ENCODE data around the gene TMEM243. TPM values are rescaled to one million over a fixed set of nuclear protein-coding genes. Genes with fewer than 3 reads are reported as not detected.
A peak's percentile ranks its signal among the peaks of the same experiment; 100 is the strongest.

TMEM243 gene
- total RNA-seq, 1 experiment from 2014 or later, result 158 TPM

DNA sequence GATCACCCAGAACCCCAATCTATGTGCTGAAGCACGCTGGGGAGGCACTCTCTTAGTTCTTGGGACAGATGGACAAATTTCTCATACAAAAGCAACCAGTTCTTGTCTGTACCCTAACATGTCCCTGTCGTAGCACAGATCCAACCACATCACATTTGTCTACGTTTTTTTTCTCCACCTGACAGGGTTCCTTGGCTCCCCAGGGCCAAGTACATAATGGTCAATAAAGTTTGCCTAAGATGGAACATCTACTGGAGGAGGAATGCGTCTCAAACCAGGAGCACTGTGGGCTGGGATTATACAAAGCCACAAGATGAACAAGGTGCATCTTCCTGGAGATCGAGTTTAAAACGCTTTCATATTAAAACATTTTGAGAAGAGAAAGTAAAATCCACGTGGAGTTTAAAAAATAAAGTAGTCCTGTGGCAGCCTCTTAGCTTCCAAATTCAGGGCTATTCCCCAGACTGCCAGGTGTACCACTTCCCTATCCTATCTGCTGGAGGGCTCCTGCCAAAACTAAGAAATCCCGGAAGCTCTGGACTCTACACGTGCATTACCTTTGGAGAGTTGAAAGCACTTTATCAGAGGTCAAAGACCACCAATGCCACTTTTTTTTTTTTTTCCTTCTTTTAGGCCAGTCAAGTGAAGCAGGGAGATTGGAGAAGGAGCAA lies 1.4 kb downstream of the TMEM243 start:
- Histone ChIP-seq H3K79me2 (ENCODE audit: low read length) (peaks cover 70% of the 10 kb centered on the region), H3K9ac (ENCODE audit: low read length) (peak overlapping the region; percentile 85), H3K4me2 (ENCODE audit: low read depth, low read length, poor library complexity, severe bottlenecking) (peak overlapping the region; percentile 92), H3K27me3 (ENCODE audit: low read length) (no peaks in the 10 kb centered on the region), H3K27ac (ENCODE audit: low read length) (peak overlapping the region; percentile 95), H4K20me1 (ENCODE audit: insufficient read depth, low read depth, low read length) (peaks cover 20% of the 10 kb centered on the region; the same call in 1 of the 2 replicates), H2AFZ (ENCODE audit: low read length) (no peak overlapping the region), H3K4me1 (ENCODE audit: low read length) (peaks cover 65% of the 10 kb centered on the region), H3K36me3 (ENCODE audit: insufficient read depth, low read length) (peaks cover 8% of the 10 kb centered on the region; the same call in 1 of the 2 replicates), H3K4me3 (ENCODE audit: low read length) (peak overlapping the region; percentile 83), H3K9me2 (replicated peaks; ENCODE audit: insufficient read depth, low read length) (no peaks in the 10 kb centered on the region), H3K9me3 (ENCODE audit: low read length) (no peaks in the 10 kb centered on the region)
- DNase-seq, result no peak

GRCh38 chr7:87216701-87217508 lies 2.6 kb downstream of the TMEM243 start:
- Histone ChIP-seq H3K27me3 (ENCODE audit: low read length) (no peaks in the 10 kb centered on the region), H4K20me1 (ENCODE audit: insufficient read depth, low read depth, low read length) (peaks cover 31% of the 10 kb centered on the region; the same call in 1 of the 2 replicates), H2AFZ (ENCODE audit: low read length) (no peak overlapping the region), H3K27ac (ENCODE audit: low read length) (peak overlapping the region; percentile 95), H3K9me2 (replicated peaks; ENCODE audit: insufficient read depth, low read length) (no peaks in the 10 kb centered on the region), H3K4me2 (ENCODE audit: low read depth, low read length, poor library complexity, severe bottlenecking) (peak overlapping the region; percentile 92), H3K4me1 (ENCODE audit: low read length) (peaks cover 77% of the 10 kb centered on the region), H3K36me3 (ENCODE audit: insufficient read depth, low read length) (peaks cover 15% of the 10 kb centered on the region), H3K79me2 (ENCODE audit: low read length) (peaks cover 82% of the 10 kb centered on the region), H3K9me3 (ENCODE audit: low read length) (no peaks in the 10 kb centered on the region), H3K4me3 (ENCODE audit: low read length) (peak overlapping the region; percentile 83), H3K9ac (ENCODE audit: low read length) (peak overlapping the region; percentile 85)
- peak; percentile 79 for DNase-seq

GRCh38 chr7:87215046-87215445 lies 4.5 kb downstream of the TMEM243 start:
- Histone ChIP-seq H3K9me3 (ENCODE audit: low read length) (no peaks in the 10 kb centered on the region), H3K27me3 (ENCODE audit: low read length) (no peaks in the 10 kb centered on the region), H3K4me3 (ENCODE audit: low read length) (no peak overlapping the region; the same call in 1 of the 2 replicates), H3K36me3 (ENCODE audit: insufficient read depth, low read length) (peaks cover 30% of the 10 kb centered on the region), H4K20me1 (ENCODE audit: insufficient read depth, low read depth, low read length) (peaks cover 45% of the 10 kb centered on the region; the same call in 1 of the 2 replicates), H2AFZ (ENCODE audit: low read length) (no peak overlapping the region), H3K4me2 (ENCODE audit: low read depth, low read length, poor library complexity, severe bottlenecking) (peak overlapping the region; percentile 61), H3K9ac (ENCODE audit: low read length) (peak overlapping the region; percentile 28), H3K9me2 (replicated peaks; ENCODE audit: insufficient read depth, low read length) (no peaks in the 10 kb centered on the region), H3K4me1 (ENCODE audit: low read length) (peaks cover 72% of the 10 kb centered on the region), H3K27ac (ENCODE audit: low read length) (peak overlapping the region; percentile 95), H3K79me2 (ENCODE audit: low read length) (peaks cover 99% of the 10 kb centered on the region)
- DNase-seq, result no peak

GRCh38 chr7:87213811-87214210 lies 5.7 kb downstream of the TMEM243 start:
- H3K27ac ChIP-seq (ENCODE audit: low read length), result peak overlapping the region; percentile 95

DNA sequence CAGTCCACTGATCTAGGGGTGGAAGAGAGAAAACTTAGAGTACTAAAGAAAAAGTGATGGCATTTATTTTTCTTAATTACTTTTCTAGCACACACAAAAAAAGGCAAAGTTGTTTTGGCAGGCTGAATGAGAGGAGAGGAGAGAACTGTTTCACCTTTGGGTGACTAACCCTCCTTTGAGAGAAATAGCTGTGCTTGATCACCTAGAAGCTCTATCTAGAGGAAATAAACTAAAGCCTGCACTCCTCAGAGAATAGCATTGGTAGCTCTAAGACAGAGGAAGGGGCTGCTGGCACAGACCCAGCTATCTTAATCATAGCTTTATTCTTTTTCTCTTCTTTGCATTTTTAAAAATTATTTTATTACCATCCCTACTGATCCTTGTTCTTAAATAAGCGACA lies 6.3 kb downstream of the TMEM243 start:
- peak overlapping the region; percentile 28 for H3K9ac ChIP-seq (ENCODE audit: low read length)
- H3K79me2 ChIP-seq (ENCODE audit: low read length), result peaks cover 100% of the 10 kb centered on the region
- DNase-seq, result no peak
- no peaks in the 10 kb centered on the region for H3K27me3 ChIP-seq (ENCODE audit: low read length)
- no peaks in the 10 kb centered on the region for H3K9me3 ChIP-seq (ENCODE audit: low read length)
- no peaks in the 10 kb centered on the region for H3K9me2 ChIP-seq (replicated peaks; ENCODE audit: insufficient read depth, low read length)
- peaks cover 49% of the 10 kb centered on the region for H4K20me1 ChIP-seq (ENCODE audit: insufficient read depth, low read depth, low read length)
- H3K4me1 ChIP-seq (ENCODE audit: low read length), result peaks cover 67% of the 10 kb centered on the region
- peak overlapping the region; percentile 95 for H3K27ac ChIP-seq (ENCODE audit: low read length)
- H3K36me3 ChIP-seq (ENCODE audit: insufficient read depth, low read length), result peaks cover 39% of the 10 kb centered on the region
- peak overlapping the region; percentile 61 for H3K4me2 ChIP-seq (ENCODE audit: low read depth, low read length, poor library complexity, severe bottlenecking)
- peak overlapping the region; percentile 31; the same call in 1 of the 2 replicates for H3K4me3 ChIP-seq (ENCODE audit: low read length)
- H2AFZ ChIP-seq (ENCODE audit: low read length), result no peak overlapping the region

More at GRCh38 chr7:87213811-87214210, 5.7 kb downstream of the TMEM243 start:
- Histone ChIP-seq H2AFZ (ENCODE audit: low read length) (no peak overlapping the region), H3K9ac (ENCODE audit: low read length) (peak overlapping the region; percentile 28), H3K9me2 (replicated peaks; ENCODE audit: insufficient read depth, low read length) (no peaks in the 10 kb centered on the region), H3K9me3 (ENCODE audit: low read length) (no peaks in the 10 kb centered on the region), H3K4me2 (ENCODE audit: low read depth, low read length, poor library complexity, severe bottlenecking) (peak overlapping the region; percentile 61), H3K4me3 (ENCODE audit: low read length) (peak overlapping the region; percentile 31; the same call in 1 of the 2 replicates), H3K27me3 (ENCODE audit: low read length) (no peaks in the 10 kb centered on the region), H4K20me1 (ENCODE audit: insufficient read depth, low read depth, low read length) (peaks cover 43% of the 10 kb centered on the region), H3K79me2 (ENCODE audit: low read length) (peaks cover 100% of the 10 kb centered on the region), H3K4me1 (ENCODE audit: low read length) (peaks cover 72% of the 10 kb centered on the region), H3K36me3 (ENCODE audit: insufficient read depth, low read length) (peaks cover 33% of the 10 kb centered on the region)
- DNase-seq, result no peak

- H3K9me3 ChIP-seq (ENCODE audit: low read length), result no peaks in the 10 kb centered on the region
- H3K79me2 ChIP-seq (ENCODE audit: low read length), result peaks cover 100% of the 10 kb centered on the region
- peaks cover 59% of the 10 kb centered on the region for H3K4me1 ChIP-seq (ENCODE audit: low read length)
- H3K9me2 ChIP-seq (replicated peaks; ENCODE audit: insufficient read depth, low read length), result no peaks in the 10 kb centered on the region
- H3K27me3 ChIP-seq (ENCODE audit: low read length), result no peaks in the 10 kb centered on the region
- peak overlapping the region; percentile 95 for H3K27ac ChIP-seq (ENCODE audit: low read length)
- peak overlapping the region; percentile 28 for H3K9ac ChIP-seq (ENCODE audit: low read length)
- H4K20me1 ChIP-seq (ENCODE audit: insufficient read depth, low read depth, low read length), result peaks cover 49% of the 10 kb centered on the region
- no peak overlapping the region for H2AFZ ChIP-seq (ENCODE audit: low read length)
- H3K4me2 ChIP-seq (ENCODE audit: low read depth, low read length, poor library complexity, severe bottlenecking), result peak overlapping the region; percentile 61
- H3K4me3 ChIP-seq (ENCODE audit: low read length), result peak overlapping the region; percentile 31; the same call in 1 of the 2 replicates
- DNase-seq, result peak; percentile 62
- peaks cover 44% of the 10 kb centered on the region for H3K36me3 ChIP-seq (ENCODE audit: insufficient read depth, low read length)
These were observed 7.0 kb downstream of the TMEM243 start for GRCh38 chr7:87212498-87212897.

DNA sequence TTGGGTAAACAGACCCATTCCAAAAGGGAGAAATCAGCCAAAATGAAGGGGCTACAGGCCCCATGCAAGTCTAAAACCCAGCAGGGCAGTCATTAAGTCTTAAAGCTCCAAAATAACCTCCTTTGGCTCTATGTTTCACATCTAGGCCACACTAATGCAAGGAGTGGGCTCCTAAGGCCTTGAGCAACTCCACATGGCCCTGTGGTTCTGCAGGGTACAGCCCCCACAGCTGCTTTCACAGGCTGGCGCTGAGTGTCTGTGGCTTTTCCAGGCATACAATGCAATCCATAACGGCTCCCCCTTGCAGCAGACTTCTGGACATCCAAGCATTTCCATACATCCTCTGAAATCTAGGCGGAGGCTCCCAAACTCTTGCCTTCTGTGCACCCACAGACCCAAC lies 9.0 kb downstream of the TMEM243 start:
- no peak overlapping the region for H3K4me3 ChIP-seq (ENCODE audit: low read length)
- no peak overlapping the region for H2AFZ ChIP-seq (ENCODE audit: low read length)
- H3K27me3 ChIP-seq (ENCODE audit: low read length), result no peaks in the 10 kb centered on the region
- H3K9me2 ChIP-seq (replicated peaks; ENCODE audit: insufficient read depth, low read length), result no peaks in the 10 kb centered on the region
- no peak overlapping the region for H3K27ac ChIP-seq (ENCODE audit: low read length)
- no peak overlapping the region for H3K4me2 ChIP-seq (ENCODE audit: low read depth, low read length, poor library complexity, severe bottlenecking)
- H3K9me3 ChIP-seq (ENCODE audit: low read length), result peaks cover 3% of the 10 kb centered on the region; the same call in 1 of the 2 replicates
- peaks cover 58% of the 10 kb centered on the region for H3K36me3 ChIP-seq (ENCODE audit: insufficient read depth, low read length)
- peaks cover 47% of the 10 kb centered on the region for H4K20me1 ChIP-seq (ENCODE audit: insufficient read depth, low read depth, low read length)
- H3K9ac ChIP-seq (ENCODE audit: low read length), result no peak overlapping the region
- no peak for DNase-seq
- H3K79me2 ChIP-seq (ENCODE audit: low read length), result peaks cover 99% of the 10 kb centered on the region
- H3K4me1 ChIP-seq (ENCODE audit: low read length), result peaks cover 39% of the 10 kb centered on the region
